Muscle of arm (tissue), 12 donors: Measurements from ENCODE around the gene COL27A1. TPM values are rescaled to one million over a fixed set of nuclear protein-coding genes. Genes with fewer than 3 reads are reported as not detected.

Source experiments
- DNase-seq: peaks from one replicate; pipeline ENCODE4 v3.0.0-alpha.2; 2013
- polyA plus RNA-seq, 12 donors: library from polyadenylated mRNA; unstranded; fragments of 120-200 nt; gene quantifications; one replicate each; pipeline ENCODE4 v1.2.1, GENCODE V29; 2013; ENCODE audit not compliant: insufficient read length in 12 of 12

COL27A1 gene
- polyA plus RNA-seq, 12 donors, result 26.0 to 124 (median 34.1) TPM

- DNase-seq, result no peak
Observed at GRCh38 chr9:114282926-114283325, 127.6 kb downstream of the COL27A1 start.

GRCh38 chr9:114283551-114284111 is 128.3 kb downstream of the COL27A1 start:
- no peak for DNase-seq

DNA sequence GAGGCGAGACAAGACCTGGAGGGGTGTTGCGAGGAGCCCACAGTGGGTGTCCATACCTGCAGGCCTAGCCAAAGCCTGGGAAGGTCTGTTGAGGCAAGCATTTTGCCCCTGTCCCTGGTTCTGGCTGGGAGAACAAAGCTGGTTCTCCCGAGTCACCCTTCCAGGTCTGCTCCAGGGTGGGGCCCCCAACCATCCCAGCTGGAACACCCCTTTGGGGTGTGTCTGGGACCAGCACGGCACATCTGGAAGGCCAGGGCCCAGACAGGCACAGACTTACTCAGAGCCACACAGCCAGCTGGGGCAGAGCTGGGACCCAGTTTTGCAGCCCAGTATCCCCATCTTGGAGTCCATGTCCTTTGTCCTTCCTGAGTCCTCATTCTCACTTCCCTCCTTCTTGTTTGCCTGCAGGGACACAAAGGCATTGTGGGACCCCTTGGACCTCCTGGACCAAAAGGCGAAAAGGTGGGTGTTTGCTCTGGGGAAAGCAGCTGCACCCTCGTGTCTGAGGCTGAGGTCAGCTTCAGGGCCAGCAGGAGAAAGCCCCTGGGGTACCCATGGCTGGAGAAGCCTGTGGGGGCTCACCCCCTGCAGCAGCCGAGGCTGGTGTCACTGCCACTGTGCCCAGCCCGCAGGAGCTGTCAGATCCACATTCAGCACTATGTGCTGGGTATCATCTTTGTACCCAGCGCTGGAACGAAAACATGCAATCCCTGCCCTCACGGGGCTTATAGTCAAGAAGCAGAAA is 129.2 kb downstream of the COL27A1 start:
- DNase-seq, result no peak

GRCh38 chr9:114285166-114285867 is 130.0 kb downstream of the COL27A1 start:
- peak; percentile 76 for DNase-seq

GRCh38 chr9:114286146-114286679 is 130.9 kb downstream of the COL27A1 start:
- DNase-seq, result no peak

GRCh38 chr9:114287001-114287762 is 131.8 kb downstream of the COL27A1 start:
- DNase-seq, result no peak

- DNase-seq, result no peak
Observed at GRCh38 chr9:114287763-114288192, 132.4 kb downstream of the COL27A1 start.

DNA sequence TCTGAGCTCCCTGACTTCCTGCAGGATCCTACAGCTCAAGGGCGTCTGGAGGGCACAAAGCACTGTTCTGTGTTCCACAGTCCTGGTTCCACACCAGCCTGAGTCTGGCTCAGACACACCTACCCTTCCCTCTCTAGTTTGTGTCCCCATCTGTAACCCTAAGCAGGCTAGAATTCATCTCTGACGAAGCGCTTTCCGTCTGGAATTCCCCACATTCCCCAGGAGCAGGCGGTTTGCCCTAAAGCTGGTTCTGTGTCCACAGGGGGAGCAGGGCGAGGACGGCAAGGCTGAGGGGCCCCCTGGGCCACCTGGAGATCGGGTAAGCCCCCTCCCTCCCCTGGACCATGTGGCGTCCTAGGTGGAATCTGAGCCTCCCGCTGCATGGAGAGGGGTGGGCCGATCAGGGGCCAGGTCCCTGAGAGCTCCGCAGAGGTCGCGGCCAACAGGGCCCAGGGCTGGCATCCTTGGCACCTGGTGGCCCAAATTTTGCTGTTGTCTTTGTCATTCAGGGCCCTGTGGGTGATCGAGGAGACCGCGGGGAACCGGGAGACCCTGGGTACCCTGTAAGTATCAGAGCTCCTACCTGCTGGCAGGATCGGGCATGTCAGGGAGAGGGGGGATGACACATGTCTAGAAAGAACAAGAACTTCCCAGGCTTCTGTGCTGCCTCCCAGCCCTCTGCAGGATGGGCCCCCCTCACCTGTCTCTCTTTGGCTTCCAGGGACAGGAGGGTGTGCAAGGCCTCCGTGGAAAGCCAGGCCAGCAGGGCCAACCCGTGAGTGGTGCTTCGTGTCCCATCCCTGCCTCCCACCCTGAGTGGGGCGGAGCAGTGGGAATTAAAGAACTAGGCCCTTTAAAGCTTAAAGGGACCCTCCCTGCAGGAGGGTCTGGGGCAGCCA is 133.1 kb downstream of the COL27A1 start:
- DNase-seq, result no peak

- no peak for DNase-seq
Observed at GRCh38 chr9:114289106-114289505, 133.8 kb downstream of the COL27A1 start.

DNA sequence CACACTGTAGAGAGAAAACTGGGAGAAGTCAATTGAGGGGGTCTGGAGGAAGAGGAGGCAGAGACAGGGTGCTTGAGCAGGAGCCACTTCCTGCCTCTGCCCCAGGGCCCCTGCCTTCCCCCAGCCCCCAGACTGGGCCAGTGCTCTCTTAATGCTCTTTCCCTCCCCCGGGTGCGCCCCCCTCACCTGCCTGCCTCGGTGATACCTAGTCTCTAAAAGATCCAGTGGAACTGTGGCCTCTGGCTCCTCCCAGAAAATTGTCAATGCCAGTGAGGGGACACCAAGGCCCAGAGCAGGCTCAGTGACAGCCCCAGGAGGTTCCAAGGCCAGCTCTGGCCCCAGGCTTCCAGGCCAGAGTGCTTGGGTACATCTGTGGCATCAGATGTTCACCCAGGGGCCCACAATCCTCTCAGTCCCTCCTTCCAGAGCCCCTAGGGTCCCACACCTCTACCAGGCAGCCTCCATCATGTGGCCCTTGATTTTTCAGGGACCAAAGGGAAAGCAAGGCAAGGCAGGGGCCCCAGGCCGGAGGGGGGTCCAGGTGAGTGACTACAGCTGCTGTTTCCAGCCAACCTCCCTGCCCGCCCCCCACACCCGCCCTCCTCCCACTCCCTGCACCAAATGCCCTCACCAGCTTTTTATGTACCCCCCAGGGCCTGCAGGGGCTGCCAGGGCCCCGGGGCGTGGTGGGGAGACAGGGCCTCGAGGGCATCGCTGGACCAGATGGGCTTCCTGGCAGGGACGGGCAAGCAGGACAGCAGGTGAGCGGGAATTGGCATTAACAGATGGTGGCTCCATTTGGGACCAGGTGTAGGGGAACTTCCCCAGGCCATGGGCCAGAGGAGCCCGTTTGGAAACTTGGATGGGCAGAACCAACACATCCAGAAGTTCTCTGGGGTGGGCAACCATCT is 134.5 kb downstream of the COL27A1 start:
- no peak for DNase-seq

- no peak for DNase-seq
Observed at GRCh38 chr9:114290561-114290986, 135.2 kb downstream of the COL27A1 start.

DNA sequence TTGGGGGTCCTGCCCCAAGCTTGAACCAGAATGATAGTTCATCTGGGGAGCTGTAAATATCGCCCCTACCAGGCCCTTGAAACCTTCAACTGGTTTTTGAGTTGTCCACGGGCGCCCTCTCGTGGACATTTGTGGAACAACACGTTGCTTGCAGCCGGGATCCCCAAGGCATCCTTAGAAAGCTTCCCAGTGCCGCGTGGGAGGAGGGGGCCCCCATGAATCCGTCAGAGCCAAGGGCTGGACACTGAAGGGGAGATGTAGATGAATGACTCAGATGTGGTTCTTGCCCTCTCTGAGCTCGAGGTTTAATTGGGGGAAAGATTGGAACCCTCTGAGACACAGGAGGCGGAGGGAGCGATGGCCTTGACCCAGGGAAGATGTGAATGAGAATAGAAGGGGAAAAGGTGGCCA is 135.7 kb downstream of the COL27A1 start:
- peak; percentile 84 for DNase-seq

DNA sequence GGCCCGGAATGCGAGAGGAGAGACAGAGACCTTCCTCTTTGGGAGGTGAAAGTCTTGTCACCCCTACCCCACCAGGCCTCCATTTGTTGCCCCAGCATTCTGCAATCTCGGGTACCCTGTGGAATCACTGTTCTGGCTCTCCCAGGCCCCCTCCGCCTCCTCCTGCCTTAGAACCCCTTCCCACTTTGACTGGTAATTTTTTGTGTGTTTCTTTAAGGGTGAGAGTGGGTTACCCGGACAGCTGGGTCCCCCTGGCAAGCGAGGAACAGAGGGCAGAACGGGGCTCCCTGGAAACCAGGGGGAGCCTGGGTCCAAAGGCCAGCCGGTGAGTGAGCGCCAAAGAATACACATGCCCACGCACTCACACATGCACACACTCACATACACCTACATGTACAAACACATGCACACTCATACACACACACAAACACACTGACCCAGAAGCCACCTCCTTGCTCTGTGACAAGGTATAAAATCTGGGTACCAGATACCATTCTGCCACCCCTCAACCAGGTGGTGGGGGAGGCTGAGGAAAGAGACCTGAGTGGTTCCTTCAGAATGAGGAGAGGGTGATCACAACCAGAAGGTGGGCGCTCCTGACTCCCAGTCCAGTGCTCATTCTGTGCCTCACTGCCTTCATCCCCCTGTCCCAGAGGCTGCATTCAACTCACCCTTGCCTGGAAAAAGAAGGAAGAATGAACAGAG is 136.7 kb downstream of the COL27A1 start:
- DNase-seq, result no peak

DNA sequence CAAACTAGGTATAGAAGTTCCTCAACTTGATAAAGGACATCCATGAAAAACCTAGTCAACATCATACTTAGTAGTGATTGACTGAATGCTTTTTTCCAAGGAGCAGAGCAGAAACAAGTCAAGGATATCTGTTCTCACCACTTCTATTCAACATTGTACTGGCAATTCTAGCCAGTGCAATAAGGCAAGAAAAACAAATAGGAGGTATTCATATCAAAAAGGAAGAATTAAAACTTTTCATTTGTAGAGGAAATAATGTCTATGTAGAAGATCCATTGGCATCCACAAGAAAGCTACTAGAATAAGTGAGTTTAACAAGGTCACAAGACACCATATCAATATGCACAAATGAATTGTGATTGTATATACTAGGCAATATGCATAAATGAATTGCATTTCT is 139.3 kb downstream of the COL27A1 start:
- DNase-seq, result no peak

DNA sequence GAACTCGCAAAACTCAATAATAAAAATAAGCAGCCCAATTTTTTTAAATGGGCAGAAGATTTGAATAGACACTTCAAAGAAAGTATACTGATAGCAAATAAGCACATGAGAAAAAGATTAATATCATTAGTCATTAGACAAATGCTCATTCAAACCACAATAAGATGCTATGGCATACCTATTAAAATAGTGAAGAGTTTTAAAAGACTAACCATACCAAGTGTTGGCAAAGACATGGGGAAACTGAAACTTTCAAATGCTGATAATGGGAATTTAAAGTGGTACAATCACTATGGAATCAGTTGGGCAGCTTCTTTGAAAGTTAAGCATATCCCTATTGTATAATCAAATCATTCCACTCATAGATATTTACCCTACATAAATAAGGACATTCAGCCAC is 141.0 kb downstream of the COL27A1 start:
- DNase-seq, result no peak

- DNase-seq, result no peak
Observed at GRCh38 chr9:114299286-114300152, 144.2 kb downstream of the COL27A1 start.

DNA sequence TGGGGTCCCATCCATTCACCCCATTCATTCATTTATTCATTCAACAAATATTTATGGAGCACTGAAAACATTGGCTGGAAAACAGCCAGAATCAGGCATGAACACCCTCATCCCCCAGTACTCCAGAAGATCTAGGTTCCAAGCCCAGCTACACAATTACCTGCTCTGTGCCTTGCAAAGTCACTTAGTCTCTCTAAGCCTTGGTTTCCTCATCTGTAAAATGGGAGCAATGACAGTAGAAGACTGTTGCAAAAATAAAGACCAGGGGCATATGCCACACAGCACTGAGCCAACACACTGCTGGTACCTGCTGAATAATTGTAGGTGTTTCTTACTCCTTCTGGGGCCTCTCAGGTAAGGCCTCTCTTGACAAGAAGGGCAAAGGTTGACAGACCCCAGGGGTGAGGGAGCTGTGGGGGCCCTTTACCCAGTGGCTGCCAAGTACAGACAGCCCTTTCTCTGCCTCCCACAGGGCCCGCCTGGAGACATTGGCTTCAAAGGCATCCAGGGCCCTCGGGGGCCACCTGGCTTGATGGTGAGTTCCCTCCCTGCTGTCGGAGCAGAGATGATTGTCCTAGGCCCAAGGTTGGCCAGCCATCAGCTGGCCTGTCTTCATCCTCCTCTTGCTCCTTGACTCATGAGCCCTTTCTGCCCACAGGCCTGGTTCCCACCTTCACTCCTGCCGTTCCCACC is 145.0 kb downstream of the COL27A1 start:
- no peak for DNase-seq
